ENCODE measurements around the gene MED22. TPM values are rescaled to one million over a fixed set of nuclear protein-coding genes. Genes with fewer than 3 reads are reported as not detected.
A peak's percentile ranks its signal among the peaks of the same experiment; 100 is the strongest.

The MED22 gene
- total RNA-seq, 3 donors from 2014 or later (not counting 1 experiment from before 2014, with no cell fraction given): 23.8 to 37.0 (median 28.1) TPM

DNA sequence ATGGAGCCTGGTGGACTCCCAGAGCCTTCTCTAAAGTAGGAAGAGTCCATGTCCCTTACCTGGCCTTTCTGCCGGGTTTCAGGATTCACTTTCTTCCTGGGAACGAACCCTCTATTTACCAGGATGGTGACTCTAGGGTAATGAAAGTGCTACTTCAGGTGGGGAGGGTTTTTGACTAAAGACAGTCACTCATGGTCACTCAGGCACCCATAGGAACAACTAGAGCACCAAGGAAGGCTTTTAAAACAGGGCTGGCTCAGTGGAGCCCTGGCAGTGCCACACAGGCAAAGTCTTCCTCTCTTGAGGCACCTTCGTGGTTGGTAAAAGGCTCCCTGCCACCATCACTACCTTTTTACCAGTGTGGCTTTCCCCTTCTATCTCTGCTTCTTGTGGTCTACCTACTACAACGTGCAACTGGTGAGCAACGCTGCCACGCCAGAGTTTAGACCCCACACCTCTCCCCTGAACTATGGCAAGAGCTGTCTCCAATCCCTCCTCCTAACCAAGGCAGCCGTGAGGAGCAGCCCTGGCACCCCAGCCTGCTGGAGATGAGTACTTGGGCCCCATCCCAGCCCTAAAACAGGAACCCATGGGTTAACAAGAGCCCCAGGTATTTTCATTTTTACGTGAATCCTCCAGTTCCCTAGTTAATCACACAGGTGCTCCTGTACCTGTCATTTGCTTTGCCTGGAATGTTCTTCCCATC lies 4.9 kb upstream of the MED22 start:
- 75% methylated on average over 8 of the region's 8 CpGs for WGBS (ENCODE audit: insufficient coverage)
- peaks cover 50% of the 10 kb centered on the region for H3K36me3 ChIP-seq (ENCODE audit: control insufficient read depth, insufficient read depth, low read length)
- no peaks in the 10 kb centered on the region for H3K9me3 Mint-ChIP-seq
- intact Hi-C loops (cut with micrococcal nuclease): no loop called here
- peaks cover 43% of the 10 kb centered on the region for H3K4me1 ChIP-seq (ENCODE audit: control insufficient read depth, insufficient read depth, low read length)
- H3K27me3 Mint-ChIP-seq (ENCODE audit: low read depth in 2 of 2): no peaks in the 10 kb centered on the region
- H3K9me3 ChIP-seq (ENCODE audit: control insufficient read depth, insufficient read depth, low read length): no peaks in the 10 kb centered on the region
- H3K27ac Mint-ChIP-seq: peak overlapping the region in 1 of 2 donors; percentile 64
- peaks cover 34 to 43% of the 10 kb centered on the region in 2 donors for H3K4me1 Mint-ChIP-seq
- no peak for TF ChIP-seq CTCF (IDR thresholded peaks at IDR 0.05)
- H3K27me3 ChIP-seq (ENCODE audit: control insufficient read depth, insufficient read depth, low read length): no peaks in the 10 kb centered on the region
- no peak overlapping the region for H3K4me3 Mint-ChIP-seq
- H3K36me3 Mint-ChIP-seq: peaks cover 10% of the 10 kb centered on the region
- no peak for DNase-seq
- H3K4me3 ChIP-seq (ENCODE audit: low read length): no peak overlapping the region
- no peak overlapping the region for H3K27ac ChIP-seq (ENCODE audit: low read length)
- ATAC-seq: no peak

DNA sequence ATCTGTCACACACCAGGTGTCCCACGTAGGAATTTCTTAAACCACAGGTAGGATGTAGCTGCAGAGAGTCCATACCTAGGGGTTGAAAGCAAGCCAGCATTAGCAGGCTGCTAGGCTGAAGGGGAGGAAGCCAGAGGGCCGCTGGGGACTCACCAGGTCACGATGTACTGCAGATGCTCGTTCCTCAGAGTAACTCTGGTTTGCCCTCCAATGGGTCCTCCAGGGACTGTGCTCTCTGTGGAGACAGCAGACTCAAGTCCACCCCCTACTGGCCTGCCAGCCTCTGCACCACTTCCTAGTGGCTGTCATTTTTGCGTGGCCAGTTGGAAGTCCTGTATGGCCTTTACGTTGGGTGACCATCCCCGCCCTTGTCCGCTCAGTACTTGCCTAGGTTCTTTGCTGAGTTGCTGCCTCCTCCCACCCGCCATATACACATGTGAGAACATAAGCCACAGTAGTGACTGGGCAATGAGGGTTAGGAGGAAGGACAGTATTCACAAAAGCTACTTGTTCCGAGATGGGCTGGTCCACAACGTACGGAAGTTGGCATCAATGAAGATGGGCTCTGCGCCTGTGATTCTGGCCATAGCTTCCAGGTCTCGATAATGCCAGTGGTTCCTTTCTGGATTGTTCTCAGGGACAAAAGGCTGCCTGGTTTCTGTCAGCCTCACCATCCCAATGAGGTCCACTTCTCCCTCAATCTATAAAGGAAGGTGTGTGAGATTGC lies 4.1 kb upstream of the MED22 start:
- peak overlapping the region in 1 of 2 donors; percentile 31 for H3K27ac Mint-ChIP-seq
- 82% methylated on average over 13 of the region's 14 CpGs for WGBS (ENCODE audit: insufficient coverage)
- no peaks in the 10 kb centered on the region for H3K27me3 Mint-ChIP-seq (ENCODE audit: low read depth in 2 of 2)
- no peak for TF ChIP-seq CTCF (IDR thresholded peaks at IDR 0.05)
- ATAC-seq: no peak
- H3K36me3 ChIP-seq (ENCODE audit: control insufficient read depth, insufficient read depth, low read length): peaks cover 50% of the 10 kb centered on the region
- no peaks in the 10 kb centered on the region for H3K9me3 ChIP-seq (ENCODE audit: control insufficient read depth, insufficient read depth, low read length)
- H3K4me3 Mint-ChIP-seq: no peak overlapping the region
- no peaks in the 10 kb centered on the region for H3K27me3 ChIP-seq (ENCODE audit: control insufficient read depth, insufficient read depth, low read length)
- peaks cover 12% of the 10 kb centered on the region for H3K36me3 Mint-ChIP-seq
- intact Hi-C loops (cut with micrococcal nuclease): no loop called here
- no peak overlapping the region for H3K4me3 ChIP-seq (ENCODE audit: low read length)
- H3K4me1 Mint-ChIP-seq: peaks cover 34 to 42% of the 10 kb centered on the region in 2 donors
- peak in 1 of 2 donors; percentile 51 for DNase-seq
- H3K4me1 ChIP-seq (ENCODE audit: control insufficient read depth, insufficient read depth, low read length): peaks cover 39% of the 10 kb centered on the region
- no peaks in the 10 kb centered on the region for H3K9me3 Mint-ChIP-seq
- no peak overlapping the region for H3K27ac ChIP-seq (ENCODE audit: low read length)

GRCh38 chr9:133351526-133351907 lies 3.6 kb upstream of the MED22 start:
- Mint-ChIP-seq H3K27me3 (ENCODE audit: low read depth in 2 of 2) (no peaks in the 10 kb centered on the region), H3K27ac (no peak overlapping the region), H3K4me1 (peaks cover 39 to 43% of the 10 kb centered on the region in 2 donors), H3K36me3 (peaks cover 12% of the 10 kb centered on the region), H3K4me3 (no peak overlapping the region), H3K9me3 (no peaks in the 10 kb centered on the region)
- WGBS (ENCODE audit: insufficient coverage): 100% methylated on average over 1 of the region's 3 CpGs
- TF ChIP-seq CTCF (IDR thresholded peaks at IDR 0.05): no peak
- peaks cover 40% of the 10 kb centered on the region for H3K4me1 ChIP-seq (ENCODE audit: control insufficient read depth, insufficient read depth, low read length)
- ATAC-seq (no peak), DNase-seq (no peak)
- H3K4me3 ChIP-seq (ENCODE audit: low read length): no peak overlapping the region
- no peaks in the 10 kb centered on the region for H3K9me3 ChIP-seq (ENCODE audit: control insufficient read depth, insufficient read depth, low read length)
- intact Hi-C loops (cut with micrococcal nuclease): no loop called here
- H3K27ac ChIP-seq (ENCODE audit: low read length): no peak overlapping the region
- peaks cover 50% of the 10 kb centered on the region for H3K36me3 ChIP-seq (ENCODE audit: control insufficient read depth, insufficient read depth, low read length)
- H3K27me3 ChIP-seq (ENCODE audit: control insufficient read depth, insufficient read depth, low read length): no peaks in the 10 kb centered on the region

All from natural killer cell (primary cell).